Hepatocyte (in vitro differentiated cells): Measurements from ENCODE around the gene ABLIM2. TPM values are rescaled to one million over a fixed set of nuclear protein-coding genes. Genes with fewer than 3 reads are reported as not detected.

Experiments
- DNase-seq: peaks from one replicate; pipeline ENCODE4 v3.0.0-alpha.2; 2016; ENCODE audit warnings: low spot score
- H2AFZ ChIP-seq: fragments of 200-600 bp; sonication (generic); 2 replicates; pipeline ENCODE4 v1.6.0; 2016; ENCODE audit warnings: antibody characterized with exemption, mild to moderate bottlenecking
- H3K27ac ChIP-seq: fragments of 200-600 bp; sonication (generic); 2 replicates; pipeline ENCODE4 v1.5.1; 2016; ENCODE audit warnings: mild to moderate bottlenecking
- H3K27me3 ChIP-seq: fragments of 200-600 bp; sonication (generic); 2 replicates; pipeline ENCODE4 v1.6.1; 2016
- H3K36me3 ChIP-seq: fragments of 200-600 bp; sonication (generic); replicated peaks from 2 replicates; pipeline ENCODE4 v1.5.1; 2016; ENCODE audit warnings: low read depth; ENCODE audit not compliant: insufficient read depth
- H3K4me1 ChIP-seq: fragments of 200-600 bp; sonication (generic); 2 replicates; pipeline ENCODE4 v1.5.1; 2016; ENCODE audit warnings: mild to moderate bottlenecking, moderate library complexity; ENCODE audit not compliant: insufficient read depth
- H3K4me2 ChIP-seq: fragments of 200-600 bp; sonication (generic); 2 replicates; pipeline ENCODE4 v1.6.0; 2016
- H3K4me3 ChIP-seq: fragments of 200-600 bp; sonication (generic); 2 replicates; pipeline ENCODE4 v1.5.1; 2016; ENCODE audit warnings: mild to moderate bottlenecking
- H3K79me2 ChIP-seq: fragments of 200-600 bp; sonication (generic); 2 replicates; pipeline ENCODE4 v1.6.0; 2017; ENCODE audit warnings: mild to moderate bottlenecking
- H3K9me2 ChIP-seq: fragments of 200-600 bp; sonication (generic); replicated peaks from 2 replicates; pipeline ENCODE4 v1.6.0; 2017; ENCODE audit warnings: mild to moderate bottlenecking; ENCODE audit not compliant: insufficient read depth
- H3K9me3 ChIP-seq: fragments of 200-600 bp; sonication (generic); 2 replicates; pipeline ENCODE4 v1.5.1; 2016; ENCODE audit warnings: low read depth, mild to moderate bottlenecking
- H4K20me1 ChIP-seq: fragments of 200-600 bp; sonication (generic); 2 replicates; pipeline ENCODE4 v1.6.0; 2016; ENCODE audit warnings: mild to moderate bottlenecking; ENCODE audit not compliant: insufficient read depth, poor library complexity, severe bottlenecking
- CTCF ChIP-seq: fragments of 200-600 bp; sonication (generic); IDR thresholded peaks from 2 replicates; pipeline ENCODE4 v1.5.1; 2016; ENCODE audit warnings: antibody characterized with exemption, mild to moderate bottlenecking; ENCODE audit not compliant: poor library complexity
- EZH2 ChIP-seq: fragments of 200-600 bp; sonication (generic); IDR thresholded peaks from 2 replicates; pipeline ENCODE4 v1.6.1; 2016; ENCODE audit warnings: antibody characterized with exemption, mild to moderate bottlenecking, borderline replicate concordance
- EZH2phosphoT487 ChIP-seq: fragments of 200-600 bp; sonication (generic); IDR thresholded peaks from one replicate; pipeline ENCODE4 v1.6.1; 2018; ENCODE audit warnings: antibody characterized with exemption, mild to moderate bottlenecking, low read depth, moderate library complexity; ENCODE audit not compliant: unreplicated experiment, severe bottlenecking
- WGBS: methylation state at CpG from one replicate; pipeline ENCODE4 v1.1.6; 2016; ENCODE audit warnings: low lambda C conversion rate; ENCODE audit errors: missing lambda C conversion rate; 5-methylcytosine and 5-hydroxymethylcytosine counted together
- polyA plus RNA-seq: library from polyadenylated mRNA; unstranded; fragments of >200 nt; fragmentation: Nextera tagmentation; extraction: Ambion mirVana; gene quantifications from 2 replicates; pipeline ENCODE4 v1.2.1, GENCODE V29; 2016
- total RNA-seq: library from RNA; depleted of rRNA; stranded (reverse); fragments of >200 nt; gene quantifications from 2 replicates; pipeline ENCODE4 v1.2.3, GENCODE V29; 2014

Gene ABLIM2
- total and polyA plus RNA-seq, 2 experiments from 2014 or later = 1.7 to 2.0 TPM

GRCh38 chr4:8047837-8048678 is 110.6 kb downstream of the ABLIM2 start:
- Histone ChIP-seq H3K4me1 (peaks cover 8% of the 10 kb centered on the region), H3K79me2 (no peaks in the 10 kb centered on the region), H3K27ac (no peak overlapping the region), H2AFZ (no peak overlapping the region), H3K27me3 (no peaks in the 10 kb centered on the region), H4K20me1 (no peaks in the 10 kb centered on the region), H3K9me3 (no peaks in the 10 kb centered on the region), H3K4me3 (no peak overlapping the region), H3K9me2 (no peaks in the 10 kb centered on the region), H3K4me2 (no peak overlapping the region), H3K36me3 (no peaks in the 10 kb centered on the region)
- no peak for TF ChIP-seq EZH2phosphoT487
- TF ChIP-seq EZH2 = no peak
- no peak for TF ChIP-seq CTCF
- WGBS = 87% methylated on average over 21 of the region's 21 CpGs
- DNase-seq = no peak

GRCh38 chr4:8046925-8047541 is 111.6 kb downstream of the ABLIM2 start:
- Histone ChIP-seq H2AFZ (no peak overlapping the region), H3K27me3 (no peaks in the 10 kb centered on the region)
- no peak for TF ChIP-seq EZH2phosphoT487
- no peak for TF ChIP-seq CTCF
- TF ChIP-seq EZH2 = no peak

DNA sequence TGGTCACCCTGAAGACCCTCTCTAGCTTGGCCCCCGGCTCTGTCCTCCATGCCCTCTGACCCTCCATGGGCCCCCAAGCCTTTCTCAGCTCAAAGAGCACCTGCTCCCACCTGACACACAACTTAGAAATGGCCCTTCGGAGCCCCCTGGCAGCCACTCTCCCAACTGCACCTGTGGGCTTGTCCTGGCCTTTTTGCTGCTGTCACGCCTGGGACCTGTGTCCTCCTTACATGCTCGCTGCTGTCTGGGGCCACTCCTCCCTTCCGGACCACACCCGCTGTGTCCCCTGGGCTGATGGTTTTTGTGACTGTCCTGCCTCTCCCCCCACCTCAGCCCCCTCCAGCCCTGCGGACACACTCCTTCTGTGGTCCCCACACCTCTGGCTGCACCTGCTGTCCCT is 112.7 kb downstream of the ABLIM2 start:
- H2AFZ ChIP-seq = no peak overlapping the region
- no peak overlapping the region for H3K4me2 ChIP-seq
- H3K27me3 ChIP-seq = no peaks in the 10 kb centered on the region
- no peak for DNase-seq
- H3K4me3 ChIP-seq = no peak overlapping the region
- no peaks in the 10 kb centered on the region for H3K9me2 ChIP-seq
- no peaks in the 10 kb centered on the region for H3K79me2 ChIP-seq
- H3K27ac ChIP-seq = no peak overlapping the region
- H4K20me1 ChIP-seq = no peaks in the 10 kb centered on the region
- H3K4me1 ChIP-seq = peaks cover 8% of the 10 kb centered on the region
- WGBS = 95% methylated on average over 7 of the region's 7 CpGs
- no peak for TF ChIP-seq EZH2phosphoT487
- no peak for TF ChIP-seq EZH2
- TF ChIP-seq CTCF = no peak
- no peaks in the 10 kb centered on the region for H3K36me3 ChIP-seq
- H3K9me3 ChIP-seq = no peaks in the 10 kb centered on the region

More at GRCh38 chr4:8046925-8047541, 111.6 kb downstream of the ABLIM2 start:
- H3K4me2 ChIP-seq = no peak overlapping the region
- no peaks in the 10 kb centered on the region for H3K9me3 ChIP-seq
- WGBS = 92% methylated on average over 13 of the region's 20 CpGs
- no peak overlapping the region for H3K27ac ChIP-seq
- no peaks in the 10 kb centered on the region for H3K9me2 ChIP-seq
- no peaks in the 10 kb centered on the region for H3K79me2 ChIP-seq
- peaks cover 8% of the 10 kb centered on the region for H3K4me1 ChIP-seq
- H4K20me1 ChIP-seq = no peaks in the 10 kb centered on the region
- no peaks in the 10 kb centered on the region for H3K36me3 ChIP-seq
- DNase-seq = no peak
- no peak overlapping the region for H3K4me3 ChIP-seq
